GM21717 (cell line): ENCODE measurements around the gene KIR2DL3.
"Not testable (repeated sequence)": the region's sequence is repeated elsewhere in the genome, so short reads cannot be mapped to it uniquely, and the experiment has no call there.

Experiments
- ATAC-seq: cut with Tn5 transposase; IDR thresholded peaks from one replicate; pipeline ENCODE4 v1.9.1; 2021; ENCODE audit warnings: mild to moderate bottlenecking, moderate library complexity; ENCODE audit not compliant: unreplicated experiment

Gene KIR2DL3

GRCh38 chr19:54738306-54738705 lies at the start of gene KIR2DL3:
Gene KIR2DL3 (plus strand): TSS chr19:54738513. CDS start chr19:54738546, 33 bp downstream.
- not testable (repeated sequence) for ATAC-seq

- ATAC-seq: no peak
These were observed 46.6 kb upstream of the KIR2DL3 start for GRCh38 chr19:54691582-54692297.

- no peak for ATAC-seq
These were observed 46.1 kb upstream of the KIR2DL3 start for GRCh38 chr19:54692298-54692615.

GRCh38 chr19:54694648-54695047 lies 43.7 kb upstream of the KIR2DL3 start:
- no peak for ATAC-seq

- no peak for ATAC-seq
These were observed 42.2 kb upstream of the KIR2DL3 start for GRCh38 chr19:54696117-54696548.

- ATAC-seq: no peak
These were observed 41.5 kb upstream of the KIR2DL3 start for GRCh38 chr19:54696766-54697165.

GRCh38 chr19:54697716-54698115 lies 40.6 kb upstream of the KIR2DL3 start:
- ATAC-seq: not testable (repeated sequence)

GRCh38 chr19:54704928-54705327 lies 33.4 kb upstream of the KIR2DL3 start:
- ATAC-seq: no peak

- no peak for ATAC-seq
These were observed 30.4 kb upstream of the KIR2DL3 start for GRCh38 chr19:54707962-54708361.

GRCh38 chr19:54708781-54709180 lies 29.5 kb upstream of the KIR2DL3 start:
- ATAC-seq: no peak

- no peak for ATAC-seq
These were observed 28.9 kb upstream of the KIR2DL3 start for GRCh38 chr19:54709212-54709948.

GRCh38 chr19:54709956-54710355 lies 28.4 kb upstream of the KIR2DL3 start:
- ATAC-seq: not testable (repeated sequence)

GRCh38 chr19:54724142-54724541 lies 14.2 kb upstream of the KIR2DL3 start, which contains the start of gene KIR3DL3:
Gene KIR3DL3 (plus strand): TSS chr19:54724442. CDS start chr19:54724497, 55 bp downstream.
- no peak for ATAC-seq

GRCh38 chr19:54724644-54725043 lies 13.7 kb upstream of the KIR2DL3 start:
- ATAC-seq: no peak

- no peak for ATAC-seq
These were observed 13.0 kb upstream of the KIR2DL3 start for GRCh38 chr19:54725321-54725720.

GRCh38 chr19:54727562-54727961 lies 10.8 kb upstream of the KIR2DL3 start:
- no peak for ATAC-seq

- no peak for ATAC-seq
These were observed 10.1 kb upstream of the KIR2DL3 start for GRCh38 chr19:54728167-54728566.

- ATAC-seq: no peak
These were observed 8.7 kb upstream of the KIR2DL3 start for GRCh38 chr19:54729416-54730188.

- ATAC-seq: no peak
These were observed 7.1 kb upstream of the KIR2DL3 start for GRCh38 chr19:54731191-54731590.

GRCh38 chr19:54738715-54739114 lies 402 bp downstream of the KIR2DL3 start:
- ATAC-seq: no peak
